ENCODE data around the gene VIPR2.
A peak's percentile ranks its signal among the peaks of the same experiment; 100 is the strongest.
"Not testable (repeated sequence)": the region's sequence is repeated elsewhere in the genome, so short reads cannot be mapped to it uniquely, and the experiment has no call there.

Gene VIPR2

GRCh38 chr7:159139202-159139601, 5.5 kb downstream of the VIPR2 start:
- H3K9me3 Mint-ChIP-seq, result no peaks in the 10 kb centered on the region
- H3K4me3 Mint-ChIP-seq, result no peak overlapping the region
- no peaks in the 10 kb centered on the region for H3K36me3 Mint-ChIP-seq (ENCODE audit: low read depth)
- no peak overlapping the region for H3K27ac Mint-ChIP-seq
- H3K4me1 Mint-ChIP-seq (ENCODE audit: low read depth), result peaks cover 5% of the 10 kb centered on the region
- no peak for DNase-seq
- peaks cover 51% of the 10 kb centered on the region for H3K27me3 Mint-ChIP-seq

- Mint-ChIP-seq H3K4me3 (no peak overlapping the region), H3K4me1 (ENCODE audit: low read depth) (no peaks in the 10 kb centered on the region), H3K36me3 (ENCODE audit: low read depth) (no peaks in the 10 kb centered on the region)
Observed at GRCh38 chr7:159138508-159138907, 6.2 kb downstream of the VIPR2 start.

DNA sequence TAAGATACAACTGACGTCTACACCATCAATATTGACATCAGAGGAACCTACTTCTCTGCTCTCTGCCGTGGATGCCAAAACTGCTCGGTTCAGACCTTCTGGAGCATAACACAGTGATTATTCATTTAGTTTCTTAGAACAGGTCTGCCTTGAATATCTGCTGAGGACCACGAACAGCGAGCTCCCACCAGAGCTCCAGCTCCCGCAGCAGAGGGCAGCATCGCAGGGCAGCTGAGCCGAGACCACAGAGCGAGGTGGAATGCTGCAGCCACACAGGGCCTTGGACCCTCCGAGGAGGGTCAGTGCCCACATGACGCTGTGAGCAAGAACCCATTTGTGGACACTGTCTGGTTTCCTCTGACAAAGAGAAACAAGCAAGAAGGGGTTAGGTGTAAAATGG, 6.8 kb downstream of the VIPR2 start:
- H3K27me3 Mint-ChIP-seq, result peaks cover 38% of the 10 kb centered on the region
- no peak overlapping the region for H3K27ac Mint-ChIP-seq
- H3K4me3 Mint-ChIP-seq, result no peak overlapping the region
- DNase-seq, result no peak
- no peaks in the 10 kb centered on the region for H3K36me3 Mint-ChIP-seq (ENCODE audit: low read depth)
- H3K4me1 Mint-ChIP-seq (ENCODE audit: low read depth), result no peaks in the 10 kb centered on the region
- no peaks in the 10 kb centered on the region for H3K9me3 Mint-ChIP-seq

More at GRCh38 chr7:159138508-159138907, 6.2 kb downstream of the VIPR2 start:
- H3K27ac Mint-ChIP-seq, result no peak overlapping the region
- peaks cover 44% of the 10 kb centered on the region for H3K27me3 Mint-ChIP-seq
- no peaks in the 10 kb centered on the region for H3K9me3 Mint-ChIP-seq
- no peak for DNase-seq

DNA sequence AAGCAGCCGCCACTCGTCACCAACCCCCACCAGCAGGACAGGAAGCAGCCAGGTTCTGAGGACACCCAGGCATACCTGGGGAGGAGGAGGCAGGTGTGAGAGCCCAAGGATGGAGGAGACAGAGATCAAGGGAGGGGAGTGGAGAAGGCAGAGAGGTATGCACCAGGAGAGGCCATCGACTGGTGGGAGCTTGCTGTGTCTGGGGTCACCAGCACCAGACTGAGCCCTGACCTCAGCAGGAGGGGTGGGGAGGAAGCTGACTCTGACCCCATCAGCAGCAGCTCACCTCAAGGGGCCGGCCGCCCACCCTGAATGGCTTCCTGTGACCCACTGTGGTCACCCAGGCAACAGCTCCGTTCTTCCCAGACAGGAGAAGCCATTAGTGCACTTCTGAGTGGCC, 7.8 kb downstream of the VIPR2 start:
- Mint-ChIP-seq H3K4me1 (ENCODE audit: low read depth) (no peaks in the 10 kb centered on the region), H3K9me3 (no peaks in the 10 kb centered on the region), H3K4me3 (no peak overlapping the region), H3K27me3 (peaks cover 27% of the 10 kb centered on the region), H3K36me3 (ENCODE audit: low read depth) (no peaks in the 10 kb centered on the region), H3K27ac (no peak overlapping the region)
- peak; percentile 8 for DNase-seq

DNA sequence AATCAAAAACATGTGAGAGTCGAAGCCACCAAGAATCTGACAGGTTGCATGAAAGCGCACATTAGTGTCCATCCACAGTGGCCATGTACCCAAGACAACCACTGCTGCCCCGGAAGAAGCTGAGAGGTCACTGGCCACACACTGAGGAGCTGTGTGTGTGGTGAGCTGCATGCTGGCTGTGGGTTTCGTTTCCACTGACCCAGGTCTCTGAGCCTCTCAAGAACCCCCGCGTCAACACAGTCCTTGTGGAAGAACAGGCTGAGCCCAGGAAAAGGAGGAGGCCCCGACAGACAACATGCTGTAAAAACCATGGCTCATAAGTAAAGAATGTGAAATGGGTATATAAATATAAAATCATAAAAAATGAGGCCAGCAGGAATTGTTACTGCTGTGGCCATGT, 8.2 kb downstream of the VIPR2 start:
- no peak overlapping the region for H3K27ac Mint-ChIP-seq

GRCh38 chr7:159136013-159136412, 8.7 kb downstream of the VIPR2 start:
- Mint-ChIP-seq H3K9me3 (no peaks in the 10 kb centered on the region), H3K36me3 (ENCODE audit: low read depth) (no peaks in the 10 kb centered on the region), H3K4me1 (ENCODE audit: low read depth) (no peaks in the 10 kb centered on the region), H3K27ac (no peak overlapping the region), H3K4me3 (no peak overlapping the region), H3K27me3 (peaks cover 24% of the 10 kb centered on the region)
- no peak for DNase-seq

More for the DNA sequence above, 8.2 kb downstream of the VIPR2 start:
- no peaks in the 10 kb centered on the region for H3K4me1 Mint-ChIP-seq (ENCODE audit: low read depth)
- H3K4me3 Mint-ChIP-seq, result no peak overlapping the region
- peaks cover 25% of the 10 kb centered on the region for H3K27me3 Mint-ChIP-seq
- H3K36me3 Mint-ChIP-seq (ENCODE audit: low read depth), result no peaks in the 10 kb centered on the region
- H3K9me3 Mint-ChIP-seq, result no peaks in the 10 kb centered on the region
- DNase-seq, result peak; percentile 8

DNA sequence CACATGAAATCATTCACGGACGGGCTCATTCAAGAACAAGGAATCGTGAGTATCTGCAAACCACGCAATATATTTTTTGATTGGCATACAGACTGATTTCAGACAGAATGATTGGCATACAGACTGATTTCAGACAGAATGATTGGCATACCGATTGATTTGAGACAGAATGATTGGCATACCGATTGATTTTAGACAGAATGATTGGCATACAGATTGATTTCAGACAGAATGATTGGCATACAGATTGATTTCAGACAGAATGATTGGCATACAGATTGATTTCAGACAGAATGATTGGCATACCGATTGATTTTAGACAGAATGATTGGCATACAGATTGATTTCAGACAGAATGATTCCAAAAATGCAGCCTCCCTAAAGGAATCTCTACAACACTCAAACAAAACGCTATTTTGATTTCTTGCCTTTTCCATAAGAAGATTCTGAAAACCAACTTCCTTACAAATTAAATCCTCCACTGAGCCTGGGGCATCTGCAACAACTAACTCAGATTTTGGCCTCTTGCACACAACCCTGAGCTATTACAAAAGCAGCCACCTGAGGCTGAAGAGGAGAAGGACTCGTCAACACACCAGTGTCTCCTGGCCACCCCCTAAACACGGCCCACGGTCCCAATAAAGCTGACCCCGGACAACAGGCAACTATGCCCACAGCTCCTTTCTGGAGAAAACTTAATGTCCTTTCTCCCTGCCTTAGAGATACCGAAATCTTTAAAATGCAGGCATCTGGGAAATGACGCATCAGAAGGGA, 11.8 kb downstream of the VIPR2 start:
- not testable (repeated sequence) for H3K9me3 Mint-ChIP-seq; H3K4me1 Mint-ChIP-seq (ENCODE audit: low read depth); H3K36me3 Mint-ChIP-seq (ENCODE audit: low read depth); H3K4me3 Mint-ChIP-seq; DNase-seq; H3K27ac Mint-ChIP-seq
- peaks cover 14% of the 10 kb centered on the region for H3K27me3 Mint-ChIP-seq

DNA sequence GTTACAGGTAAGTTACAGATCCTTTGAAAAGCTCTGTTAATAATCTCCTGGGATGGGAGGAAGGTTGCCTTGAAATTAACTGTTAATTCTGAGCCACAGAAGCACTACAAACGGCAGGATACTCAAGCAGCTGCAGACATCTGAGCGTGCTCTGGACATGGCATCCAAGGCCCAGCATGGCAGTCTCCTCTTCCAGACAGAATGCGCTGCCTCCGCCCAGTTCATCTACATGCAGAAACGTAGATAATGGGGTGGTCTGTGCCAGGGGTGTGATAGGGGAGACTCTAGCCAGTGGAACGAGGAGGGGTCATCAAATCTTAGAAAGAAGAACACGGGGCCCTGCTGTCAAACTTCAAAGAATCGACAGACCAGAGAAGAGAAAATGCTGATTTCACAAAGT, 13.8 kb downstream of the VIPR2 start:
- H3K4me3 Mint-ChIP-seq, result no peak overlapping the region
- H3K36me3 Mint-ChIP-seq (ENCODE audit: low read depth), result no peaks in the 10 kb centered on the region
- H3K9me3 Mint-ChIP-seq, result no peaks in the 10 kb centered on the region
- peak; percentile 8 for DNase-seq
- peaks cover 23% of the 10 kb centered on the region for H3K27me3 Mint-ChIP-seq
- no peak overlapping the region for H3K27ac Mint-ChIP-seq
- H3K4me1 Mint-ChIP-seq (ENCODE audit: low read depth), result no peaks in the 10 kb centered on the region

DNA sequence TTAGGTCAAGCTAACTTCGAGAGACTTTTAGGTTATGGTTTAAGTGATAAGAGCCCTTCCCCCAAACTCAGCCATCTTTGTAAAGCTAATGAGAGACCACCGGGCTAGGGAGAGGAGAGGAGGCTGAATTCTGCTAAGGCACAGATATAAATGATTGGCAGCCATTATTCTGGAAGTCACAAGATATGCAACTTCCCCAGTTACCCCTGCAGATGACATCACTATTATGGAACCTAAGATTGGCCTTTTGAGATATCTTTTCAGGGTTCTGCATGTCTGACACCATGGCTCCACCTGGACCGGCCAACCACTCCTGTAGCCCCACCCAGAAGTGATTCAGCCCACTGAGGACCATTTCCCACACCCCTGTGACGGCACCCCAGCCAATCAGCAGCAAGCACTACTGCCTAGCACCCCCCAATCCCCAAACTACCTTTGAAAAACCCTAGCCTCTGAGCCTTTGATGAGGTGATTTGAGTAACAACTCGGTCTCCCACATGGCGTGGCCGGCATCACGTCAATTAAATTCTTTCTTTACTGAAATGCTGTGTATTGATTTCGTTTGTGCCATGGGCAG, 14.4 kb downstream of the VIPR2 start:
- Mint-ChIP-seq H3K4me3 (no peak overlapping the region), H3K36me3 (ENCODE audit: low read depth) (no peaks in the 10 kb centered on the region), H3K27ac (no peak overlapping the region), H3K9me3 (no peaks in the 10 kb centered on the region), H3K4me1 (ENCODE audit: low read depth) (no peaks in the 10 kb centered on the region), H3K27me3 (peaks cover 26% of the 10 kb centered on the region)
- DNase-seq, result peak; percentile 2

DNA sequence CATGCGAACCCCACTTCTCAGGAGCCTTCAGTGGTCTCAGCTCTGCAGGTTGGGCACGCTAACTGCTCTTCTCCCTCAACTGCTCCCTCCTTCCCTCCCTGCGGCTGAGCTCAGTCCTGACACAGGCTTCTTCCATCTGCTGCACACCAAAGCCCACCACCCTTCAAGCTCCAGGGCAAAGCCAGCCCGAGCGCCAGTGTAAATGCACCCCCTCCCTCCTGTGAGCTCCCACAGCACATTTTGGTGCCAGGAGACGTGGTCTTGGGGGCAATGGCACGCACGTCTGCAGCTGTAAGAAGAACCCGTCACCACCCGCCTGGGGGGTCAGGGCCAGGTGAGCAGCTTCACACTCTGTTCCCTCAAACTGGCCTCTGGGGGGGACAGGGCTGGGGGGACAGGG, 15.9 kb downstream of the VIPR2 start:
- H3K27ac Mint-ChIP-seq, result no peak overlapping the region
- DNase-seq, result peak; percentile 5
- H3K9me3 Mint-ChIP-seq, result no peaks in the 10 kb centered on the region
- no peaks in the 10 kb centered on the region for H3K36me3 Mint-ChIP-seq (ENCODE audit: low read depth)
- H3K4me3 Mint-ChIP-seq, result no peak overlapping the region
- H3K27me3 Mint-ChIP-seq, result peaks cover 27% of the 10 kb centered on the region
- H3K4me1 Mint-ChIP-seq (ENCODE audit: low read depth), result no peaks in the 10 kb centered on the region

DNA sequence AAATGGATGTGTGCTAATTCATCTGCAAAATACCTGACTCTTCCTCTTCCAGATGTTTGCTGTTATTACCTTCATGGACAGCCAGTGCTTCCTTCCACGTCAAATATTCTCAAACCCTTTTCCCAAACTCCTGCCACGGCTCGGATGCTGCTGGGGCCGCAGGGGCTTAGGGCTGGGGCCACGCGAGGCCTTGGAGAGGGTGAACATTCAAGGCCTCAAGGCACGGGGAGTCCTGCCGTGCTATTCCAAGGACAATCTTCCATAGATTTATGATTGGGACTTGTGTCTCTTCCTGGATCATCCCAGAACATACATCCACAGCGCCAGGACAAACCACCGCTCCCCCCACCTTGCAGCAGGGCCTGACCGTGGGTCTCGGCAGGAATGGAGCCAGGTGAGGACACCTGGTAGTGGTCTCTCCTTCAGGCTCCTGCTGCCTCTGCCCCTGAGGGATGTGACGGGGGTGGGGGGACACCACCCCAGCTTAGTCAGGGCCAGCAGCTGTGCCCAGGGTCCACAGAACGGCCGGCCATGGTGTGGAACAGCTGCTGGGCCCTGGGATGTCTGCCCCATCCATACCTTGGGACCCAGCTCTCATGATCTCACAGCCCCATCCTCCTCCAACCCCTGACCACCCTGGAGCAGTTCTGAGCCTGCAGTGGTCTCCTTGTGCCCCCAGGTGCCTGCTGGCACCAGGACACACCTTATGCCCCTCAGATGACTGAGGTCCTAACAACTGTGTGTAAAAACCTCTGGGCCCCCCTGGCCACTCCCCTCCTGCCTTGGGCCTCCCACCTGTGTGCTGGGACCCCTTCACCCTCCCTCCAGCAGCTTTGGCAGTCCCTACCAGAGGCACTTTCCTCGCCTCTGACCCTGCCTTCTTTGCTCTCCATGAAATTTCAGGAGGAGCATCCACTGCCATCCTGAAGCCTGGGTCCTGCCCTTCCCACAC, 16.7 kb downstream of the VIPR2 start:
- H3K27me3 Mint-ChIP-seq, result peaks cover 33% of the 10 kb centered on the region
- H3K4me3 Mint-ChIP-seq, result no peak overlapping the region
- peak; percentile 7 for DNase-seq
- no peak overlapping the region for H3K27ac Mint-ChIP-seq
- no peaks in the 10 kb centered on the region for H3K4me1 Mint-ChIP-seq (ENCODE audit: low read depth)
- no peaks in the 10 kb centered on the region for H3K36me3 Mint-ChIP-seq (ENCODE audit: low read depth)
- H3K9me3 Mint-ChIP-seq, result peaks cover 6% of the 10 kb centered on the region

GRCh38 chr7:159126311-159127260, 18.1 kb downstream of the VIPR2 start:
- Mint-ChIP-seq H3K9me3 (peaks cover 6% of the 10 kb centered on the region), H3K4me1 (ENCODE audit: low read depth) (no peaks in the 10 kb centered on the region), H3K27me3 (peaks cover 32% of the 10 kb centered on the region), H3K27ac (no peak overlapping the region), H3K36me3 (ENCODE audit: low read depth) (no peaks in the 10 kb centered on the region), H3K4me3 (no peak overlapping the region)
- peak; percentile 16 for DNase-seq

- DNase-seq, result no peak
- peaks cover 27% of the 10 kb centered on the region for H3K27me3 Mint-ChIP-seq
- H3K27ac Mint-ChIP-seq, result no peak overlapping the region
- H3K4me1 Mint-ChIP-seq (ENCODE audit: low read depth), result no peaks in the 10 kb centered on the region
- H3K36me3 Mint-ChIP-seq (ENCODE audit: low read depth), result no peaks in the 10 kb centered on the region
- H3K4me3 Mint-ChIP-seq, result no peak overlapping the region
- peaks cover 6% of the 10 kb centered on the region for H3K9me3 Mint-ChIP-seq
Observed at GRCh38 chr7:159125955-159126270, 18.8 kb downstream of the VIPR2 start.
